Heart right ventricle (tissue), 16 donors: Measurements from ENCODE around the gene TM4SF18. TPM values are rescaled to one million over a fixed set of nuclear protein-coding genes. Genes with fewer than 3 reads are reported as not detected.

Source experiments
- ATAC-seq, 8 donors: fragments of 200-7000 bp; cut with Tn5 transposase; one replicate each; pipeline ENCODE4 v1.9.1; 2020; ENCODE audit warnings: mild to moderate bottlenecking in 8 of 8, moderate library complexity in 8 of 8, moderate number of reproducible peaks in 1 of 8
- DNase-seq, 2 donors: peaks; one replicate each; pipeline ENCODE4 v3.0.0-alpha.2; 2020
- H3K27ac ChIP-seq, 10 donors: fragments of 200-600 bp; sonication (generic) in 2 of 10; one replicate each; pipeline versions ENCODE4 v1.5.0 to v1.8.0; 2020 to 2022; ENCODE audit warnings: mild to moderate bottlenecking in 3 of 10
- H3K27me3 ChIP-seq, 7 donors: fragments of 200-600 bp; one replicate each; pipeline ENCODE4 v1.8.0; 2021 to 2022; ENCODE audit warnings: mild to moderate bottlenecking in 2 of 7
- H3K36me3 ChIP-seq, 9 donors: fragments of 200-600 bp; sonication (generic) in 1 of 9; one replicate each; pipeline versions ENCODE4 v1.5.0 to v1.8.0; 2020 to 2022; ENCODE audit warnings: mild to moderate bottlenecking in 2 of 9
- H3K4me1 ChIP-seq, 9 donors: fragments of 200-600 bp; sonication (generic) in 1 of 9; one replicate each; pipeline versions ENCODE4 v1.5.0 to v1.8.0; 2020 to 2022; ENCODE audit warnings: mild to moderate bottlenecking in 4 of 9
- H3K4me3 ChIP-seq, 10 donors: fragments of 200-600 bp; sonication (generic) in 2 of 10; one replicate each; pipeline versions ENCODE4 v1.5.0 to v1.8.0; 2020 to 2022; ENCODE audit warnings: mild to moderate bottlenecking in 7 of 10, moderate library complexity in 2 of 10
- H3K9me3 ChIP-seq, 11 donors: fragments of 200-600 bp in 10 of 11; sonication (generic) in 2 of 11; one replicate each; pipeline versions ENCODE4 v1.5.0 to v1.8.0; 2013 to 2022; ENCODE audit warnings: mild to moderate bottlenecking in 2 of 11, control low read depth in 1 of 11, moderate library complexity in 1 of 11
- CTCF ChIP-seq, 9 donors: fragments of 200-600 bp; sonication (generic) in 2 of 9; IDR thresholded peaks; one replicate each; pipeline versions ENCODE4 v1.5.0 to v1.8.0; 2021 to 2022; ENCODE audit warnings: antibody characterized with exemption in 9 of 9, mild to moderate bottlenecking in 5 of 9, moderate library complexity in 1 of 9
- WGBS, 2 donors: extraction: QIAGEN DNeasy Blood & Tissue Kit; methylation state at CpG; one replicate each; pipeline ENCODE4 v1.1.7; 2013; ENCODE audit warnings: inconsistent platforms in 1 of 2; 5-methylcytosine and 5-hydroxymethylcytosine counted together
- intact Hi-C, 10 donors: fragments of 100-400 bp; cut with DNase I; formaldehyde crosslinking; loops; one replicate each; pipeline versions ENCODE4 v1.11.1 to v1.14.2; 2022
- polyA plus RNA-seq, 2 donors: library from polyadenylated mRNA; stranded (reverse); fragments of 200-250 nt; gene quantifications; one replicate each; pipeline ENCODE4 v1.2.3, GENCODE V29; 2013
- total RNA-seq, 10 donors: library from RNA; stranded (reverse); fragmentation: NEBNext Ultra II Directional in 3 of 10; extraction: Animal tissue kit (Norgen Biotek cat#: 25700) in 3 of 10; gene quantifications; one replicate each; pipeline versions ENCODE4 v1.2.1 to v1.2.4, GENCODE V29; 2021 to 2023
- donor health status: Arrhythmogenic right ventricular cardiomyopathy.
- donor health status: ischemic (EF 13 %, LVEDD 7.1; RV severe dilation, severe dysfunction).
- donor health status: healthy with polysubstance abuse.
- donor health status: DM: no; HTN: yes; CAD: no.
- donor health status: DM: no; HTN: no; CAD: no.
- donor health status: ischemic (EF 25% LVEDD 6.9; RV normal size, moderate dysfunction).
- donor health status: ischemic (EF 25% LVEDD 5.7; RV mildly dilated, moderate dysfunction).
- donor health status: healthy.
- donor health status: DM: yes; HTN: yes; CAD: no.
- donor health status: Ischemic cardiomyopathy.
- donor health status: ischemic (EF 35%, LVEDD 5.7; RV mildly dilated, moderate dysfunction).
- donor health status: nonischemic (EF 11% LVEDD 7.7; RV severe dilation, severe dysfunction).
- donor health status: DM: yes; HTN: yes; CAD: no.
- donor health status: PGD.
- donor health status: ischemic (EF 29% LVEDD 5.4; RV normal size, mild dysfunction).
- donor health status: nonischemic (EF 23%, LVEDD 6.1; RV moderate dilation, normal function).

Gene TM4SF18
- total and polyA plus RNA-seq, 12 donors = 4.1 to 21.2 (median 8.8) TPM

- ATAC-seq (peak in 6 of 8 donors; percentile 38 to 82 (median 69)), DNase-seq (no peak)
- peaks cover 0 to 38% (median 5%) of the 10 kb centered on the region in 9 donors for H3K36me3 ChIP-seq
- H3K27me3 ChIP-seq = no peaks in the 10 kb centered on the region
- no peaks in the 10 kb centered on the region for H3K9me3 ChIP-seq
- no peak overlapping the region for H3K4me3 ChIP-seq
- intact Hi-C loops = no loop called here
- peak overlapping the region in 7 of 10 donors; percentile 14 to 66 (median 45) for H3K27ac ChIP-seq
- WGBS, 2 donors = 62 to 74% methylated on average over 3 of the region's 3 CpGs
- peaks cover 0 to 51% (median 23%) of the 10 kb centered on the region in 9 donors for H3K4me1 ChIP-seq
- no peak for TF ChIP-seq CTCF (IDR thresholded peaks at IDR 0.05)
Observed at GRCh38 chr3:149366941-149367840, 33.8 kb upstream of the TM4SF18 start.

GRCh38 chr3:149366031-149366430 is 32.6 kb upstream of the TM4SF18 start:
- Histone ChIP-seq H3K27me3 (no peaks in the 10 kb centered on the region), H3K4me1 (peaks cover 0 to 39% (median 12%) of the 10 kb centered on the region in 9 donors), H3K27ac (peak overlapping the region in 2 of 10 donors; percentile 46 to 66), H3K36me3 (peaks cover 0 to 26% (median 0%) of the 10 kb centered on the region in 9 donors), H3K4me3 (no peak overlapping the region), H3K9me3 (no peaks in the 10 kb centered on the region)
- ATAC-seq (no peak), DNase-seq (no peak)
- no peak for TF ChIP-seq CTCF (IDR thresholded peaks at IDR 0.05)
- intact Hi-C loops = no loop called here
- 96% methylated on average over 2 of the region's 2 CpGs for WGBS, 2 donors

DNA sequence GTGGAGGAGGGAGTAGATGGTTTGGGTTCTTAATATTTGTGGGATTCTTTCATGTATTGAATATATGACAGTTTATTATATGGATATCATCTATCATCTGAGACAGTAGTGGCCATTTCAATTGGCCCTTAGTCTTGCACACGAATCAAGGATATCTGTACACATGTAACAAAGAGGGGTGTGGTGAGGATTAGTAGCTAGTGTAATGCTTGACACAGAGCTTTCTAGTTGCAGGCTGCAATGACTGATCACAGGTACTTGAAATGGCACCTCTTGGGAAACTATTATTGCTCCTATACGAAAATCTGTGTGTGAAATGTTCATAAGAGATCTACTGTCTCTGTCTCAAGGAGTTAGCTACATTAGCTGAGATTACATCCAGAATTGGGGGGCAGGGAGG is 31.2 kb upstream of the TM4SF18 start:
- Histone ChIP-seq H3K4me1 (peaks cover 0 to 27% (median 4%) of the 10 kb centered on the region in 9 donors), H3K4me3 (no peak overlapping the region), H3K27ac (no peak overlapping the region), H3K9me3 (no peaks in the 10 kb centered on the region), H3K36me3 (peaks cover 0 to 12% (median 0%) of the 10 kb centered on the region in 9 donors), H3K27me3 (no peaks in the 10 kb centered on the region)
- WGBS, 2 donors = 91 to 93% methylated on average over 2 of the region's 2 CpGs
- intact Hi-C loops = no loop called here
- TF ChIP-seq CTCF (IDR thresholded peaks at IDR 0.05) = no peak
- DNase-seq (no peak), ATAC-seq (no peak)

GRCh38 chr3:149363053-149363452 is 29.6 kb upstream of the TM4SF18 start:
- Histone ChIP-seq H3K4me3 (no peak overlapping the region), H3K36me3 (no peaks in the 10 kb centered on the region), H3K27ac (no peak overlapping the region), H3K9me3 (no peaks in the 10 kb centered on the region), H3K27me3 (no peaks in the 10 kb centered on the region), H3K4me1 (peaks cover 0 to 18% (median 0%) of the 10 kb centered on the region in 9 donors)
- TF ChIP-seq CTCF (IDR thresholded peaks at IDR 0.05) = no peak
- DNase-seq (no peak), ATAC-seq (no peak)
- WGBS, 2 donors = 80 to 92% methylated on average over 2 of the region's 2 CpGs
- intact Hi-C loops = no loop called here
